RWPE2 (cell line): ENCODE data around the gene KIF18A.

ENCODE experiments used
- ATAC-seq: fragments of 200-7000 bp; cut with Tn5 transposase; 3 replicates; pipeline ENCODE4 v1.9.1; 2021; ENCODE audit warnings: low read depth
- DNase-seq: peaks from one replicate; pipeline ENCODE4 v3.0.0-alpha.2; 2020; ENCODE audit warnings: low spot score
- H3K27ac ChIP-seq: fragments of 450-650 bp; 2 replicates; pipeline ENCODE4 v1.5.1; 2017; ENCODE audit warnings: mild to moderate bottlenecking; ENCODE audit not compliant: poor library complexity, severe bottlenecking
- H3K27me3 ChIP-seq: fragments of 250-450 bp; sonication (Bioruptor Pico); 2 replicates; pipeline ENCODE4 v1.5.1; 2021; ENCODE audit warnings: mild to moderate bottlenecking, moderate library complexity; ENCODE audit not compliant: insufficient read depth, poor library complexity, severe bottlenecking
- H3K36me3 ChIP-seq: fragments of 250-450 bp; sonication (Bioruptor Pico); 2 replicates; pipeline ENCODE4 v1.5.1; 2020; ENCODE audit warnings: low read depth, mild to moderate bottlenecking, moderate library complexity
- H3K4me1 ChIP-seq: fragments of 250-450 bp; sonication (Bioruptor Pico); 2 replicates; pipeline ENCODE4 v1.5.1; 2021; ENCODE audit warnings: mild to moderate bottlenecking, moderate library complexity; ENCODE audit not compliant: insufficient read depth, poor library complexity, severe bottlenecking
- H3K4me3 ChIP-seq: fragments of 250-450 bp; sonication (Bioruptor Pico); 2 replicates; pipeline ENCODE4 v1.5.1; 2021; ENCODE audit warnings: mild to moderate bottlenecking, moderate library complexity; ENCODE audit not compliant: severe bottlenecking
- H3K9me3 ChIP-seq: fragments of 250-450 bp; sonication (Bioruptor Pico); 2 replicates; pipeline ENCODE4 v1.5.1; 2021; ENCODE audit warnings: mild to moderate bottlenecking, moderate library complexity; ENCODE audit not compliant: severe bottlenecking
- TF ChIP-seq, protein P1 (sequence below): fragments of 450-650 bp; IDR thresholded peaks from one replicate; pipeline ENCODE4 v1.5.1; 2017; ENCODE audit warnings: mild to moderate bottlenecking, moderate library complexity; ENCODE audit not compliant: poor library complexity, severe bottlenecking

Gene KIF18A

DNA sequence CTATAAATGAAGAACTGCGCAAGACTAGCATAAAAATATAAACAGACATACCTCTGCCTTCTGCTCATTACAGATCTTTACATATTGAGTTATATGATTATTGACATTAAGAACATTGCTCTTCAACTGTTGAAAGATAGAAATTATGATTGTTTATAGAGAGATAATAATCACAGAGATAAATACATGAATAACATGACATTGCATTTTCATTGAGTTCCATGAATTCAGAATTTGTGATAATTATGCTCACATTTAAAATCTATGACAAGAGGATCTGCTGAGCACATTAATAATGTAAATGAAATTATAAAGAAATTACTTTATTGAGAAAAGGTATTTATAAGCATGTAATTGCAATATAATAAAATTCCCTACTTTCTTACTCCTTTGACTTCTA lies 24.8 kb downstream of the KIF18A start:
- ATAC-seq: no peak
- peaks cover 16% of the 10 kb centered on the region for H3K4me1 ChIP-seq
- H3K36me3 ChIP-seq: peaks cover 91% of the 10 kb centered on the region
- H3K27ac ChIP-seq: no peak overlapping the region
- H3K27me3 ChIP-seq: no peaks in the 10 kb centered on the region
- TF ChIP-seq, protein P1, sequence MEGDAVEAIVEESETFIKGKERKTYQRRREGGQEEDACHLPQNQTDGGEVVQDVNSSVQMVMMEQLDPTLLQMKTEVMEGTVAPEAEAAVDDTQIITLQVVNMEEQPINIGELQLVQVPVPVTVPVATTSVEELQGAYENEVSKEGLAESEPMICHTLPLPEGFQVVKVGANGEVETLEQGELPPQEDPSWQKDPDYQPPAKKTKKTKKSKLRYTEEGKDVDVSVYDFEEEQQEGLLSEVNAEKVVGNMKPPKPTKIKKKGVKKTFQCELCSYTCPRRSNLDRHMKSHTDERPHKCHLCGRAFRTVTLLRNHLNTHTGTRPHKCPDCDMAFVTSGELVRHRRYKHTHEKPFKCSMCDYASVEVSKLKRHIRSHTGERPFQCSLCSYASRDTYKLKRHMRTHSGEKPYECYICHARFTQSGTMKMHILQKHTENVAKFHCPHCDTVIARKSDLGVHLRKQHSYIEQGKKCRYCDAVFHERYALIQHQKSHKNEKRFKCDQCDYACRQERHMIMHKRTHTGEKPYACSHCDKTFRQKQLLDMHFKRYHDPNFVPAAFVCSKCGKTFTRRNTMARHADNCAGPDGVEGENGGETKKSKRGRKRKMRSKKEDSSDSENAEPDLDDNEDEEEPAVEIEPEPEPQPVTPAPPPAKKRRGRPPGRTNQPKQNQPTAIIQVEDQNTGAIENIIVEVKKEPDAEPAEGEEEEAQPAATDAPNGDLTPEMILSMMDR: no peak
- no peak overlapping the region for H3K4me3 ChIP-seq
- H3K9me3 ChIP-seq: no peaks in the 10 kb centered on the region
- no peak for DNase-seq

DNA sequence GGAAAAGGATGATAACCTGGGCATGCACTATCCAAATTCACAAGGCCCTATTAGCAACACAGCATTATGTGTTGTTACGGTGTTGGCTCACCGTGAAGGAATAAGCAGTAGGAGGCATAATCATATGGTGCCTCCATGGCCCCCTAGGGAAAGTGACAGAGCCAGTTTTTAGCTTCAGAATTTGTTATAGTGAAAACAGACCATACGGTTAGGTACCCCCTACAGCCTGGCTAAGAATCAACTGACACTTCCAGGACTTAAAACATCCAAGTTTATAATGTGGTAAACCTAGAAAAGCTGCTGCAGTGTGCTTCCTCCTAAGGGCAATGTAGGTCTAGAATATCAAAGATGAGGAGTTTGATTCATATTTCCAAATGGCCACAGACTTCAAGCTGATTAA lies 30.4 kb downstream of the KIF18A start:
- ATAC-seq (no peak), DNase-seq (no peak)
- Histone ChIP-seq H3K27ac (no peak overlapping the region), H3K4me3 (no peak overlapping the region), H3K4me1 (no peaks in the 10 kb centered on the region), H3K9me3 (no peaks in the 10 kb centered on the region), H3K36me3 (peaks cover 90% of the 10 kb centered on the region), H3K27me3 (no peaks in the 10 kb centered on the region)
- TF ChIP-seq, protein P1: no peak

- TF ChIP-seq, protein P1: no peak
- Histone ChIP-seq H3K4me1 (no peaks in the 10 kb centered on the region), H3K27ac (no peak overlapping the region), H3K9me3 (no peaks in the 10 kb centered on the region), H3K27me3 (no peaks in the 10 kb centered on the region), H3K4me3 (no peak overlapping the region), H3K36me3 (peaks cover 69% of the 10 kb centered on the region)
- ATAC-seq (no peak), DNase-seq (no peak)
Measured at GRCh38 chr11:28072321-28072720, 35.6 kb downstream of the KIF18A start.

DNA sequence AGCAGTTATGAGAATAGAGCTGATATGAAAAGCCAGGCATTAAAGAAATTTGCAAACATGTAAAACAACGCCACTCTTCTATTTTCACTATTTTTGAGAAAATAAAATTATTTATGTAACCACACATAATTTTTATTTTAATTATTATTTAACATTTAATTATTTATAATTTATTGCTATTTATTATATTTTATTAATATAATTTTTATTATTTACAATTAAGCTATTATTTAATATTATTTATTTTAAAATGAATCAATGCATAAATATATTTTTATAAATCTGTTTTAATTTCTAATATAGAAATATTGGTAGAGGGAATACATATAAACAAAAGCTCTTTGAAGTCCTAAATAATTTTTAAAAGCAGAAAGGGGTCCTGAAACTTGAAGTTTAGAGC lies 36.7 kb downstream of the KIF18A start:
- TF ChIP-seq, protein P1: no peak
- H3K27ac ChIP-seq: no peak overlapping the region
- no peaks in the 10 kb centered on the region for H3K27me3 ChIP-seq
- DNase-seq (no peak), ATAC-seq (no peak)
- no peaks in the 10 kb centered on the region for H3K9me3 ChIP-seq
- no peaks in the 10 kb centered on the region for H3K4me1 ChIP-seq
- H3K4me3 ChIP-seq: no peak overlapping the region
- H3K36me3 ChIP-seq: peaks cover 63% of the 10 kb centered on the region

DNA sequence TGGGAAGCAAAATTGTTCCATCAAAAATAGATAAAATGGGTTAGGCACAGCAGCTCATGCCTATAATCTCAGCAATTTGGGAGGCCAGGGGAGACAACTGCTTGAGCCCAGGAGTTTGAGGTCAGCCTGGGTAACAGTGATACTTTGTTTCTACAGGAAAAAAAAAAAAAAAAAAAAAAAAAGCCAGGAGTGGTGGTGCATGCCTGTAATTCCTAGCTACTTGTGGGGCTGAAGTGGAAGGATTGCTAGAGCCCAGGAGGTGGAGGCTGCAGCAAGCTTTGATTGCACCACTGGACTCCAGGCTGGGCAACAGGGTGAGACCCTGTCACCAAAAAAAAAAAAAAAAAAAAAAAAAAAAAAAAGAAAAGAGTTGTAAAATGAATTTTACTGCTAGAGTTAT lies 49.6 kb downstream of the KIF18A start:
- no peak for DNase-seq
- TF ChIP-seq, protein P1: no peak
- Histone ChIP-seq H3K27me3 (no peaks in the 10 kb centered on the region), H3K4me1 (no peaks in the 10 kb centered on the region), H3K27ac (no peak overlapping the region), H3K4me3 (no peak overlapping the region), H3K9me3 (no peaks in the 10 kb centered on the region), H3K36me3 (peaks cover 71% of the 10 kb centered on the region)
- no peak for ATAC-seq
